OCI-LY3 (cell line): ENCODE results near the gene ALOX12B.
"Not testable (repeated sequence)": the region's sequence is repeated elsewhere in the genome, so short reads cannot be mapped to it uniquely, and the experiment has no call there.

Experiments used
- EZH2phosphoT487 ChIP-seq: fragments of 200-600 bp; shearing (Covaris generic); IDR thresholded peaks from 2 replicates; pipeline ENCODE4 v1.6.1; 2018; ENCODE audit warnings: antibody characterized with exemption, mixed run types, low read depth
- TF ChIP-seq, protein P1 (sequence below): fragments of 200-600, 300-600 bp; sonication (generic); IDR thresholded peaks from 2 replicates; pipeline ENCODE4 v1.5.1; 2014; ENCODE audit warnings: antibody characterized with exemption, low read length, low read depth

DNA sequence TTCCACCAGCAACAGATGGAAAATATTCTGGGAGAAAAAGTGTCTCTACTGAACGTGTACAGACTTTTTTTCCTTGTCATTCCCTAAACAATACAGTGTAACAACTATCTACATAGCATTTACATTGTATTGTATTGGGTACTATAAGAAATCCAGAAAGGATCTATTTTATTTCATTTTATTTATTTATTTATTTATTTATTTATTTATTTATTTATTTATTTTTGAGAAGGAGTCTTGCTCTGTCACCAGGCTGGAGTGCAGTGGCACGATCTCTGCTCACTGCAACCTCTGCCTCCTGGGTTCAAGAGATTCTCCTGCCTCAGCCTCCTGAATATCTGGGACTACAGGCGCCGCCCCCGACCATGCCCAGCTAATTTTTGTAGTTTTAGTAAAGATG, 9.6 kb downstream of the ALOX12B start:
- TF ChIP-seq, protein P1, sequence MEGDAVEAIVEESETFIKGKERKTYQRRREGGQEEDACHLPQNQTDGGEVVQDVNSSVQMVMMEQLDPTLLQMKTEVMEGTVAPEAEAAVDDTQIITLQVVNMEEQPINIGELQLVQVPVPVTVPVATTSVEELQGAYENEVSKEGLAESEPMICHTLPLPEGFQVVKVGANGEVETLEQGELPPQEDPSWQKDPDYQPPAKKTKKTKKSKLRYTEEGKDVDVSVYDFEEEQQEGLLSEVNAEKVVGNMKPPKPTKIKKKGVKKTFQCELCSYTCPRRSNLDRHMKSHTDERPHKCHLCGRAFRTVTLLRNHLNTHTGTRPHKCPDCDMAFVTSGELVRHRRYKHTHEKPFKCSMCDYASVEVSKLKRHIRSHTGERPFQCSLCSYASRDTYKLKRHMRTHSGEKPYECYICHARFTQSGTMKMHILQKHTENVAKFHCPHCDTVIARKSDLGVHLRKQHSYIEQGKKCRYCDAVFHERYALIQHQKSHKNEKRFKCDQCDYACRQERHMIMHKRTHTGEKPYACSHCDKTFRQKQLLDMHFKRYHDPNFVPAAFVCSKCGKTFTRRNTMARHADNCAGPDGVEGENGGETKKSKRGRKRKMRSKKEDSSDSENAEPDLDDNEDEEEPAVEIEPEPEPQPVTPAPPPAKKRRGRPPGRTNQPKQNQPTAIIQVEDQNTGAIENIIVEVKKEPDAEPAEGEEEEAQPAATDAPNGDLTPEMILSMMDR, result not testable (repeated sequence)
- TF ChIP-seq EZH2phosphoT487, result not testable (repeated sequence)
